GM12878 (cell line): ENCODE measurements around the gene TTC38. TPM values are rescaled to one million over a fixed set of nuclear protein-coding genes. Genes with fewer than 3 reads are reported as not detected.

Source experiments
- ATAC-seq: fragments of 200-7000 bp; cut with Tn5 transposase; 3 replicates; pipeline ENCODE4 v1.9.1; 2020; ENCODE audit warnings: mild to moderate bottlenecking, moderate library complexity
- BruUV-seq: library from RNA; stranded (reverse); fragments of 400-500 nt; replicated peaks from 2 replicates; lab custom pipeline; 2021; lab: Mats Ljungman, UMichigan
- CTCF ChIA-PET: fragments of 300-600 bp; sonication (Branson Sonifier 250); formaldehyde crosslinking; extraction: SDS; loops from one replicate; lab custom pipeline; 2021; ENCODE audit warnings: inconsistent platforms; lab: Yijun Ruan, JAX
- POLR2A ChIA-PET: fragments of 350-600 bp; formaldehyde crosslinking; extraction: SDS; loops from one replicate; lab custom pipeline; 2021; ENCODE audit warnings: inconsistent platforms; lab: Charles Lee
- RAD21 ChIA-PET: fragments of 300-600 bp; sonication (Branson Sonifier 250); formaldehyde crosslinking; loops from one replicate; lab custom pipeline; 2023; ENCODE audit warnings: antibody characterized with exemption; ENCODE audit not compliant: unreplicated experiment; lab: Charles Lee
- SMC1A ChIA-PET: fragments of 300-600 bp; sonication (Branson Sonifier 250); formaldehyde crosslinking; loops from one replicate; lab custom pipeline; 2023; ENCODE audit not compliant: unreplicated experiment, uncharacterized antibody; lab: Charles Lee
- DNase-seq: peaks from one replicate; pipeline ENCODE4 v3.0.0-alpha.2; 2011; ENCODE audit warnings: low read depth, low spot score
- FAIRE-seq: peaks from 3 replicates; lab custom pipeline; 2011; peaks lifted over from hg19 to GRCh38; lab: Jason Lieb, UNC
- H2AFZ ChIP-seq: 2 replicates; pipeline ENCODE4 v1.6.0; 2011; ENCODE audit warnings: low read depth, low read length, control low read depth; ENCODE audit not compliant: control insufficient read depth
- H3K27ac ChIP-seq: 2 replicates; pipeline ENCODE4 v1.5.1; 2011; ENCODE audit warnings: control low read depth; ENCODE audit not compliant: control insufficient read depth, insufficient read depth
- H3K27me3 ChIP-seq, 2 experiments: replicated peaks in 1 of 2; 2 replicates each; pipeline versions ENCODE4 v1.6.0 to v1.6.1; 2011; ENCODE audit warnings: low read length in 1 of 2; ENCODE audit not compliant: control insufficient read depth in 2 of 2, insufficient read depth in 2 of 2
- H3K36me3 ChIP-seq, 2 experiments: 2 replicates each; pipeline ENCODE4 v1.5.1; 2011; ENCODE audit warnings: low read length in 1 of 2; ENCODE audit not compliant: control insufficient read depth in 2 of 2, insufficient read depth in 2 of 2
- H3K4me1 ChIP-seq: 2 replicates; pipeline ENCODE4 v1.6.1; 2011; ENCODE audit warnings: mild to moderate bottlenecking, low read length, moderate library complexity, mixed read lengths; ENCODE audit not compliant: control insufficient read depth, insufficient read depth
- H3K4me2 ChIP-seq: 2 replicates; pipeline ENCODE4 v1.6.0; 2011; ENCODE audit warnings: control low read depth; ENCODE audit not compliant: control insufficient read depth, insufficient read depth
- H3K4me3 ChIP-seq: fragments of 200-600 bp; sonication (generic); 2 replicates; pipeline ENCODE4 v1.5.1; 2016
- H3K79me2 ChIP-seq: 2 replicates; pipeline ENCODE4 v1.6.0; 2011; ENCODE audit warnings: low read length; ENCODE audit not compliant: control insufficient read depth, insufficient read depth
- H3K9ac ChIP-seq: 2 replicates; pipeline ENCODE4 v1.8.0; 2011; ENCODE audit warnings: low read length, control low read depth, mixed read lengths; ENCODE audit not compliant: control insufficient read depth, insufficient read depth
- H3K9me3 ChIP-seq: replicated peaks from 3 replicates; pipeline ENCODE4 v1.5.1; 2011; ENCODE audit warnings: mild to moderate bottlenecking, low read length; ENCODE audit not compliant: control insufficient read depth, insufficient read depth
- H4K20me1 ChIP-seq: 2 replicates; pipeline ENCODE4 v1.6.0; 2011; ENCODE audit not compliant: control insufficient read depth, insufficient read depth
- BCLAF1 ChIP-seq: fragments of 450-650 bp; IDR thresholded peaks from 2 replicates; pipeline ENCODE4 v1.6.1; 2017; ENCODE audit warnings: antibody characterized with exemption, mild to moderate bottlenecking, moderate library complexity
- BRCA1 ChIP-seq: IDR thresholded peaks from 2 replicates; pipeline ENCODE4 v1.6.1; 2011; ENCODE audit warnings: low read depth, low read length, improper control_type of control experiment
- CREB1 ChIP-seq: IDR thresholded peaks from 2 replicates; pipeline ENCODE4 v1.6.1; 2012; ENCODE audit warnings: low read depth, mild to moderate bottlenecking, inconsistent platforms
- E2F4 ChIP-seq: IDR thresholded peaks from 2 replicates; pipeline ENCODE4 v1.6.1; 2012; ENCODE audit warnings: low read depth, low read length, improper control_type of control experiment
- EGR1 ChIP-seq, 2 experiments: IDR thresholded peaks; 1 replicate in 1 of 2; 2 replicates in 1 of 2; pipeline ENCODE4 v1.6.1; 2011 to 2012; ENCODE audit warnings: low read depth in 2 of 2, low read length in 2 of 2, borderline replicate concordance in 1 of 2, mild to moderate bottlenecking in 1 of 2, moderate library complexity in 1 of 2
- KAT2A ChIP-seq: conservative IDR thresholded peaks from 2 replicates; pipeline ENCODE4 v1.6.1; 2011; ENCODE audit warnings: low read depth, low read length; ENCODE audit not compliant: control insufficient read depth
- KLF5 ChIP-seq: fragments of 450-650 bp; IDR thresholded peaks from 2 replicates; pipeline ENCODE4 v1.6.1; 2014; ENCODE audit warnings: mild to moderate bottlenecking; ENCODE audit not compliant: partially characterized antibody
- MTA2 ChIP-seq: fragments of 450-650 bp; IDR thresholded peaks from 2 replicates; pipeline ENCODE4 v1.6.1; 2016; ENCODE audit warnings: low read depth, mild to moderate bottlenecking, moderate library complexity
- NFYA ChIP-seq: IDR thresholded peaks from 2 replicates; pipeline ENCODE4 v1.6.1; 2011; ENCODE audit warnings: low read depth, mild to moderate bottlenecking, low read length, improper control_type of control experiment, borderline replicate concordance
- RUNX3 ChIP-seq: IDR thresholded peaks from 2 replicates; pipeline ENCODE4 v1.6.1; 2012; ENCODE audit warnings: low read length, inconsistent platforms
- SMC3 ChIP-seq: IDR thresholded peaks from 2 replicates; pipeline ENCODE4 v1.6.1; 2011; ENCODE audit warnings: low read length, improper control_type of control experiment, borderline replicate concordance
- WGBS: methylation state at CpG from one replicate; pipeline ENCODE4 v1.1.6; 2016; ENCODE audit warnings: low lambda C conversion rate; ENCODE audit not compliant: insufficient replicate concordance, insufficient coverage; ENCODE audit errors: missing lambda C conversion rate; 5-methylcytosine and 5-hydroxymethylcytosine counted together
- in situ Hi-C: fragments of 300-500 bp; cut with MboI; formaldehyde crosslinking; loops from 9 replicates; pipeline ENCODE4 v1.14.3; 2018; ENCODE audit warnings: mixed read lengths
- intact Hi-C: fragments of 100-400 bp; cut with micrococcal nuclease; formaldehyde crosslinking; loops from one replicate; pipeline ENCODE4 v1.14.2; 2022; ENCODE audit not compliant: unreplicated experiment
- polyA plus RNA-seq, 11 experiments: library from polyadenylated mRNA; depleted of rRNA in 4 of 11; unstranded in 6 of 11; stranded (reverse) in 5 of 11; fragments of >200 nt; fragmentation: Nextera tagmentation in 4 of 11; fragmentation: Illumina TruSeq in 1 of 11; extraction: Ambion mirVana in 4 of 11; extraction: Trizol in 1 of 11; gene quantifications; 1 replicate in 1 of 11; 2 replicates in 10 of 11; pipeline versions ENCODE4 v1.2.1 to v1.2.3, GENCODE V29; 2011 to 2016; ENCODE audit warnings: inconsistent platforms in 2 of 11, missing spikeins in 2 of 11, low read depth in 1 of 11
- total RNA-seq, 4 experiments: library from RNA; depleted of rRNA in 3 of 4; stranded (reverse); fragments of >200 nt in 3 of 4; fragmentation: Illumina TruSeq in 1 of 4; extraction: Trizol in 1 of 4; gene quantifications; 2 replicates each; pipeline versions ENCODE4 v1.2.1 to v1.2.3, GENCODE V29; 2013 to 2021

The TTC38 gene
- total and polyA plus RNA-seq, 10 of the 15 experiments (the other 5 are each of a cell fraction or from before 2014, with no cell fraction given): 0.58 to 39.9 (median 13.0) TPM

- intact Hi-C loops (no loop called here), in situ Hi-C loops (no loop called here)
- H3K27ac ChIP-seq: no peak overlapping the region
- ChIA-PET SMC1A (no interaction called here), RAD21 (no interaction called here), POLR2A (interaction anchor here (0.6 to 1.1 kb wide), 2 partner anchors 9 to 982 kb away, joined by 3 to 4 read pairs; no protein-coding TSS in a partner anchor), CTCF (no interaction called here)
- H3K36me3 ChIP-seq: peaks cover 0 to 4% of the 10 kb centered on the region in 2 experiments; a peak in 3 of 4 replicates
- H3K9ac ChIP-seq: no peak overlapping the region
- peaks cover 33% of the 10 kb centered on the region for H3K4me1 ChIP-seq
- 93% methylated on average over 17 of the region's 17 CpGs for WGBS
- no peak overlapping the region for H3K4me2 ChIP-seq
- no peaks in the 10 kb centered on the region; the same call in 2 of the 3 replicates for H3K9me3 ChIP-seq
- H3K79me2 ChIP-seq: peaks cover 17% of the 10 kb centered on the region
- ATAC-seq (no peak), DNase-seq (no peak), FAIRE-seq (no peak)
- no TSS peak for BruUV-seq
- no peak overlapping the region for H3K4me3 ChIP-seq
- H3K27me3 ChIP-seq: no peaks in the 10 kb centered on the region
- no peak overlapping the region for H2AFZ ChIP-seq
- TF ChIP-seq MTA2: no peak
- TF ChIP-seq KAT2A: no peak
- no peak for TF ChIP-seq NFYA
- no peak for TF ChIP-seq CREB1
- H4K20me1 ChIP-seq: no peaks in the 10 kb centered on the region
Measured at GRCh38 chr22:46290121-46290842, 22.5 kb downstream of the TTC38 start.

- SMC1A ChIA-PET: no interaction called here
- in situ Hi-C loops: no loop called here
- Histone ChIP-seq H3K79me2 (peaks cover 23% of the 10 kb centered on the region), H2AFZ (no peak overlapping the region), H3K4me2 (no peak overlapping the region), H4K20me1 (no peaks in the 10 kb centered on the region), H3K4me1 (peaks cover 41% of the 10 kb centered on the region), H3K4me3 (no peak overlapping the region), H3K36me3 (peaks cover 0 to 3% of the 10 kb centered on the region in 2 experiments; a peak in 2 of 4 replicates), H3K27me3 (no peaks in the 10 kb centered on the region), H3K27ac (no peak overlapping the region), H3K9me3 (no peaks in the 10 kb centered on the region; the same call in 2 of the 3 replicates), H3K9ac (no peak overlapping the region)
- intact Hi-C loops: no loop called here
- RAD21 ChIA-PET: no interaction called here
- no peak for FAIRE-seq
- CTCF ChIA-PET: no interaction called here
- BruUV-seq: no TSS peak
- POLR2A ChIA-PET: interaction anchor here (0.6 to 1.1 kb wide), 2 partner anchors 10 to 983 kb away, joined by 3 to 4 read pairs; no protein-coding TSS in a partner anchor
- DNase-seq: no peak
- WGBS: 96% methylated on average over 20 of the region's 23 CpGs
- no peak for ATAC-seq
- TF ChIP-seq KLF5 (no peak), SMC3 (no peak), RUNX3 (no peak), BCLAF1 (no peak), E2F4 (no peak), EGR1 (IDR thresholded peaks at IDR 0.05; ENCODE audit: borderline replicate concordance in 1 of 2, low read depth in 2 of 2, low read length in 2 of 2) (no peak), BRCA1 (no peak)
Measured at GRCh38 chr22:46290843-46291785, 23.3 kb downstream of the TTC38 start.
